Measurements from ENCODE around the gene MYL6B.
"Not testable (repeated sequence)": the region's sequence is repeated elsewhere in the genome, so short reads cannot be mapped to it uniquely, and the experiment has no call there.

The MYL6B gene

DNA sequence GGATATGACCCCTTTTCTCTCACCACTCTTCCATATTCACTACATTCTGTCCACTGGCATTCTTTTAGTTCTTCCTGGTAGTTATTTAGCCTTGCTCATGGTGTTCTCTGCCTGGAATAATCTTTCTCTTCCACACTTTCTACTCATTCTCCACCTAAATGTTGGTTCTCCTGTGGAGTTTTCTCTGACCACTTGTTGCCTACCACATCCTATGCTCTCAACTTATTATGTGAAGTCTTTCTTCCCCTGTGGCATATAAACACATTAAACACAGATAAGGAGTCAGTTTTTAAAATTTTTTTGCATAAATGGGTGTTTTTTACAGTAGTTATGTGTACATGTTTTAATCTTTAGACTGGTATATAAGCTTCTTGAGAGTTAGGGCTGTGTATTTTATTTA is 40.2 kb downstream of the MYL6B start:
- no peak overlapping the region for H3K27ac Mint-ChIP-seq
- H3K4me3 Mint-ChIP-seq: no peak overlapping the region
- H3K36me3 Mint-ChIP-seq: peaks cover 5% of the 10 kb centered on the region
- H3K9me3 Mint-ChIP-seq (ENCODE audit: low read depth): no peaks in the 10 kb centered on the region
- H3K27me3 Mint-ChIP-seq: no peaks in the 10 kb centered on the region
- peaks cover 32% of the 10 kb centered on the region for H3K4me1 Mint-ChIP-seq (ENCODE audit: low read depth)

DNA sequence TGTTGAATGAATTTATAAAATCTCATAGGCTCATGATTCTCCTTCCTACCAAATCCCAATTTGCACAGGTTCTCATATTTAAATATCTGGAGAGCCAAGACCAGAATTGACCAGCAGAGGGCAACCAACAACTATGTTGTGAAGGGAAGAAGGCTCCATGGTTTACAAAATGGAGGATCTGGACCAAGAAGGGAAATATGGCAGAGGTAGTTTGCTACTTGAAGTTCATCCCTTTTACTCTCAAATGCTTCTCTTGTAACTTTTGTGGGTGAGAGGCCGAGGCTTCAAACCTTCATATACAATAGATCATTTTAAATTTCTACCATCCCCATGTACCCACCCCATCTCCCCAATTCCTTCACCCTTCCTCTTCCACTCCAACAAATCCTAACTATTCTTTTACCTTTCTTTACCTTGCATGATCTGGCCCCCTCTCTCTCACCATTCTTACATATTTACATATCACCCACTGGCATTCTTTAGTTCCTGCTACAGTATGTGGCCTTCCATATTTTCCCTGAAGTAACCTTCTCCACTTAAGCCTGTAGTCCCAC is 40.7 kb downstream of the MYL6B start:
- Mint-ChIP-seq H3K4me1 (ENCODE audit: low read depth) (peaks cover 27% of the 10 kb centered on the region), H3K27me3 (no peaks in the 10 kb centered on the region), H3K27ac (peak overlapping the region; percentile 71), H3K4me3 (no peak overlapping the region), H3K9me3 (ENCODE audit: low read depth) (no peaks in the 10 kb centered on the region), H3K36me3 (peaks cover 5% of the 10 kb centered on the region)

DNA sequence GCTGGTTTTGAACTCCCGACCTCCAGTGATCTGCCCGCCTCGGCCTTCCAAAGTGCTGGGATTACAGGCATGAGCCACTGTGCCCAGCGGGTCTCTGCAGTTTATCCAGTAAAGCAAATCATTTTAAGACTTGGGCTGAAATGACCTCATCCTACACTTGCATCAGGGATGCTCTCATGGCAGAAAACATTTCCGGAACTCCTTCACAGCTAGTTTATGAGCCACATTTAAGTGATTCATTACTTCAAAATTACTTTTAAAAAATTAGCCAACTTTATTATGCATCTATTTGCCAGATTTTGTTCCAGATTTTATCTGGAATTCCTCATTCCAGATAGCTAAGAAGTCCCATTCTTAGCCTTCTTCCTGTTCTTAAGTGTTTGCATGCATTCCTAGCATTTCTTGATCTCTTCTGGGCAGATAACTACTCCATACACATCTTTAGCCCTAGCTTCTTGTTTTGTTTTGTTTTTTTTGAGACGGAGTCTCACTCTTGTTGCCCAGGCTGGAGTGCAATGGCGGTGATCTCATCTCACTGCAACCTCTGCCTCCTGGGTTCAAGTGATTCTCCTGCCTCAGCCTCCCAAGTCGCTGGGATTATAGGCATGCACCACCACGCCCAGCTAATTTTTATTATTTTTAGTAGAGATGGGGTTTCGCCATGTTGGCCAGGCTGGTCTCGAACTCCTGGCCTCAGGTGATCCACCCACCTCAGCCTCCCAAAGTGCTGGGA is 44.6 kb downstream of the MYL6B start:
- H3K36me3 Mint-ChIP-seq; H3K9me3 Mint-ChIP-seq (ENCODE audit: low read depth); H3K27ac Mint-ChIP-seq; H3K4me3 Mint-ChIP-seq; H3K27me3 Mint-ChIP-seq: not testable (repeated sequence)
- H3K4me1 Mint-ChIP-seq (ENCODE audit: low read depth): peaks cover 12% of the 10 kb centered on the region

DNA sequence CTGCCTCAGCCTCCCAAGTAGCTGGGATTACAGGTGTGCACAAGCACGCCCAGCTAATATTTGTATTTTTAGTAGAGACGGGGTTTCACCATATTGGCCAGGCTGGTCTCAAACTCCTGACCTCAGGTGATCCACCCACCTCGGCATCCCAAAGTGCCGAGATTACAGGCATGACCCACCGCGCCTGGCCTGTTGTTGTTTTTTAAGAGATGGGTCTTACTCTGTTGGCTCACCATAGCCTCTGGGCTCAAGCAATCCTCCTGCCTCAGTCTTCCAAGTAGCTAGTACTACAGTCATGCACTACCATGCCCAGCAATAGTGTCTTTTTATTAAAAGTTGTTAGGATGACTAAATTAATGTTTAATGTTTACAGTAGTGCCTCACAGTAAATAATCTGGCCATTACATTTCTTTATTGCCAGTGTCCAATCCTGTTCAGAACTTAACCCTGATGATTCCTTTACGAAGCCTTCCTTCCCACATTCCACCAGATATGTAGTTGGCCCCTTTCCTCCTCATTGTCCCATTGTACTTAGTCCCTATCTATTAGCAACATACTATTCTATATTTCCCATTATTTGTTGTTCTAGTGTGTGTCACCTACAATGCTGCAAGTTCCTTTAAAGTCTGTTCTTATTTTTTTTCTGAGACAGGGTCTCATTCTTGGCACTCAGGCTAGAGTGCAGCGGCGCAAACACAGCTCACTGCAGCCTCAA is 45.7 kb downstream of the MYL6B start:
- Mint-ChIP-seq H3K4me3 (no peak overlapping the region), H3K9me3 (ENCODE audit: low read depth) (no peaks in the 10 kb centered on the region), H3K36me3 (peaks cover 5% of the 10 kb centered on the region), H3K4me1 (ENCODE audit: low read depth) (peaks cover 6% of the 10 kb centered on the region), H3K27me3 (no peaks in the 10 kb centered on the region), H3K27ac (peak overlapping the region; percentile 0)

DNA sequence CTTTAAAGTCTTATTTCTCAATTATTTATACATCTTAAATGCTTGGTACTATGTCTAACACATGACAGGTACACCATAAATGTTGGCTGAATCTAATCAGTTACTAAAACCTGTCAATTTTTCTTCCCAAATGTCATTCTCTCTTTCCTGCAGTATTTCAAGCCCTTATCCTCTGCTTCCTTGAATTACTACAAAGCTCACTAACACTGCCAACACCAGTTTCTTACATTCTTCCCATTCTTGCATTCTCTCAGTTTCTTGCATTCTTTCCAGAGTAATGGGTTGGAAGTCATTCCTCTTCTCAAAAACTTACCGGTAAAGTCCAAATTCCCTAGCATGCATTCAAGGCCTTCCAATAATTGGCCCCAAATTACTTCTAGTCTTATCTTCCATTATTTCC is 46.4 kb downstream of the MYL6B start:
- Mint-ChIP-seq H3K36me3 (peaks cover 5% of the 10 kb centered on the region), H3K4me3 (no peak overlapping the region), H3K27me3 (no peaks in the 10 kb centered on the region), H3K9me3 (ENCODE audit: low read depth) (no peaks in the 10 kb centered on the region), H3K4me1 (ENCODE audit: low read depth) (peaks cover 2% of the 10 kb centered on the region), H3K27ac (peak overlapping the region; percentile 7)

DNA sequence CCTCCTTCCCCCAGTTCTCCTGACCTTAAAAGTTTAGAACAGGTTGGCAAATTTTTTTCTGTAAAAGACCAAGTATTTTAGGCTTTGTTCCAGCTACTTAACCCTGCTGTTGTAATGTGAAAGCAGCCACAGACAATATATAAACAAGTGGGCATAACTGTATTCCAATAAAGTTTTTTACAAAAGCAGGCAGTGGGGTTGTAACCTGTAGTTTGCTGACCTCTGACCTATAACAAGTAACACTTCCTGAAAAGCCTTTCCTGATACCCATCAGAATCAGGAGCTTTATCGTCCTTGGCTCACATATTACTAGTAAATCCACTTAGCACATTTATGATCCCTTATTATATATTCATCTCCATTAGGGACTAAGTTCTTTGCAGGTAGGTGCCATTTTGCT is 50.0 kb downstream of the MYL6B start:
- Mint-ChIP-seq H3K27ac (no peak overlapping the region), H3K4me1 (ENCODE audit: low read depth) (no peaks in the 10 kb centered on the region), H3K27me3 (no peaks in the 10 kb centered on the region), H3K36me3 (no peaks in the 10 kb centered on the region), H3K4me3 (no peak overlapping the region), H3K9me3 (ENCODE audit: low read depth) (no peaks in the 10 kb centered on the region)

DNA sequence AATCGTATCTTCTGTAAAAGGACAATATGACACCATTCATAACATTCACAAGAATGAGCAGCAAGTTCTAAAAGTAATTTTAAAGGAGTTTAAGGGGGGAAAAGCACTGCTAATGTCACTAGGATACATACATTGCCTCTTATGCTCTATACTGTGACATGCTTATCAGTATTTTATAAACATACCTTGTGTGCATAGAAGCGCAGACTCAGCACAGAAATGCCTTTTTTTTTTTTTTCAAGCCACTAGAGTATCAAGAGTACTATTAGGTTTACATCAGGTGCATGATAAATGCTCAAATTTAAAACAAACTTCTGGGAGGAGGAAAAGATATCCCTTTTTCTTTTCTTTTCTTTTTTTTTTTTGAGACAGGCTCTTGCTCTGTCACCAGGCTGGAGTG is 50.5 kb downstream of the MYL6B start:
- H3K27me3 Mint-ChIP-seq: no peaks in the 10 kb centered on the region
- H3K4me3 Mint-ChIP-seq: no peak overlapping the region
- no peaks in the 10 kb centered on the region for H3K4me1 Mint-ChIP-seq (ENCODE audit: low read depth)
- no peak overlapping the region for H3K27ac Mint-ChIP-seq
- no peaks in the 10 kb centered on the region for H3K9me3 Mint-ChIP-seq (ENCODE audit: low read depth)
- no peaks in the 10 kb centered on the region for H3K36me3 Mint-ChIP-seq

DNA sequence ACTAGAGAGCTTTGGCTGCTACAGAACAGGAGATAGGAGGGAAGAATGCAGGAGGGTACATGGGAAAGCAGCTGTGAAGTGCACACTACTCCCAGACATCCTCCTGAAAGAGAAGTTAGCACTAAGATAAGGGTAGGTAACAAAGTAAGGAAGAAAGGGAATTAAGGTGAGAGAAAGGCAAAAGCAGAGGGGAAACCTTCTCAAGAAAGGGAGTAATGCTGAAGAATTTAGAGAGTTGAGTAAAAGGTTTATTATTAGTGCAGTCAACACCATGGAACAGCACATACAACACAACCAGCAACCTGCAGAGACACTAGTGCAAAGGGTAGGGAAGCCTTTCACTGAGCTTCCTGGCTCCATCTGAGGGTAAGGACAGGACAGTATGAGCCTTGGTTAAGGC is 51.9 kb downstream of the MYL6B start:
- Mint-ChIP-seq H3K27me3 (no peaks in the 10 kb centered on the region), H3K27ac (peak overlapping the region; percentile 84), H3K9me3 (ENCODE audit: low read depth) (no peaks in the 10 kb centered on the region), H3K36me3 (no peaks in the 10 kb centered on the region), H3K4me3 (no peak overlapping the region), H3K4me1 (ENCODE audit: low read depth) (no peaks in the 10 kb centered on the region)

DNA sequence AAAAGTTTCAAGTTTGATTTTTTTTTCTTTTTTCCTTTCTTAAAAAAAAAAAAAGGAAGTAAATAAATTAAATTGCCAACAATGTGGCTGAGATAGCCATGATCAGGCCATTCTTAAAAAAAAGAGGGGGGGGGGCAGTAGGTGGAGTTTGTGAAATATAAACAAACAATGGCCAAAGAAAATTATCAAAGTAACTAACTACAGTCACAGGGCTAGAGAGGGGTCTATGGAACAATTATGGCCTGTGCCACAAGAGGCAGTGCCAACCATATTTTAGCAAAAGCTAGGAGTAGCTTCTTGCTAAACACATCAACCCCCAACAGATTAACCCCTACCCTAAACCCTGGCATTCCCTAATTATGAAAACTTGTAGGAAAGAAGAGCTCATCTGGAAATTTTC is 53.1 kb downstream of the MYL6B start:
- H3K36me3 Mint-ChIP-seq: no peaks in the 10 kb centered on the region
- no peaks in the 10 kb centered on the region for H3K9me3 Mint-ChIP-seq (ENCODE audit: low read depth)
- no peaks in the 10 kb centered on the region for H3K27me3 Mint-ChIP-seq
- H3K4me1 Mint-ChIP-seq (ENCODE audit: low read depth): no peaks in the 10 kb centered on the region
- H3K27ac Mint-ChIP-seq: no peak overlapping the region
- no peak overlapping the region for H3K4me3 Mint-ChIP-seq

DNA sequence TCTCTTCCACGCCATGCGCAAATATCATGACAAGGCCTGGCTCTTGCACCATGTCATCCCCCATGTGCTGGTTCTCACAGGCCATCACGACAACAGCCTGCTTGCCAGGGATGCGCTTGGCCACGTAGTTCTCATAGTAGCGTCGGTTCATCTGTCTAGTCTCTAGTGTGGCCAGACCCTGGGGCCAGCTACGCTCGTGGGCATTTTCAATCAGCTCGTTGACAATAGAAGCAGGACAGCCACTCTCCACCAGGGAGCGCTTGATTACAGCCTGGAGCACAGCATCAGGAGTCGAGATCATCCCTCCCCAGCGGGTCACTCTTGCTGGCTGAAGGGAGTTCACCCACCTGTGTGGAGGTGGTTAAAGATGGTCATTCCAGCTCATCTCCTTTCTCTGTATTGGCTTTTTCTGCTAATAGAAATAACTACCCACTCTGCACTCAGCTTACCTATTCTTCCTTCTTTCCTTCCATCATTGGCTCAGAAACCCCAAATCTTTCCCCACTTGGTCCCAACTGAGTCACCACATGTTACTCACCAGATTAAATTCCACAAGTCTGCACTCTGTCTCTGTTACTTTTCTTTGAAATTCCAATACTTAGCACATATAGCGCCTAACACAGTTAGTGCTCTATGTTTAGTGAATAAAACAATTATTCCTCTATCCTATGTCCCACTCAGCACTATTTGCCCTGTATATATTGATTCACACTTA is 54.2 kb downstream of the MYL6B start:
- Mint-ChIP-seq H3K4me3 (no peak overlapping the region), H3K4me1 (ENCODE audit: low read depth) (no peaks in the 10 kb centered on the region), H3K27me3 (no peaks in the 10 kb centered on the region), H3K9me3 (ENCODE audit: low read depth) (no peaks in the 10 kb centered on the region), H3K36me3 (peaks cover 3% of the 10 kb centered on the region), H3K27ac (no peak overlapping the region)

Measured in activated naive CD8-positive, alpha-beta T cell (primary cell).